ENCODE results near the gene PLA2G1B. TPM values are rescaled to one million over a fixed set of nuclear protein-coding genes. Genes with fewer than 3 reads are reported as not detected.

PLA2G1B gene
- total RNA-seq, 1 donor from 2014 or later = not detected

DNA sequence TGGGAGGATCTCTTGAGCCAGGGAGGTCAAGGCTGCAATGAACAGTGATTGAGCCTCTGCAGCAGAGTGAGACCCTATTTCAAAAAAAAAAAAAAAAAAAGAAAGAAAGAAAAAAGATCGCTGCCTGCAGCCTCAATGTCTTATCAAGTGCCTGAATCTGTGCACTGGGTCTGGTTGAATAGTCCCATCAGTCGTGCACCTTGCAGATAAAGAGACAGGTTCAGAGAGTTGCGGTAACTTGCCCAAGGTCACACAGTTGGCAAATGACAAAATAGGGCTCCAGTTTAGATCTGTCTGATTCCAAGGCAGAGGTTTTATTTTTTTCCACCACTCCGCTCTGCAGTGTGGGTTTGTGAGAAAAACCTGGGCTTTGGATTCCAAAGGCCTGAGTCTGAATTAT lies 649 bp upstream of the PLA2G1B start:
- Mint-ChIP-seq H3K4me3 (ENCODE audit: unreplicated experiment) (no peak overlapping the region), H3K4me1 (ENCODE audit: unreplicated experiment) (no peaks in the 10 kb centered on the region), H3K36me3 (ENCODE audit: low read depth, unreplicated experiment) (no peaks in the 10 kb centered on the region), H3K27me3 (ENCODE audit: unreplicated experiment) (peaks cover 3% of the 10 kb centered on the region), H3K9me3 (ENCODE audit: unreplicated experiment) (no peaks in the 10 kb centered on the region), H3K27ac (ENCODE audit: unreplicated experiment) (no peak overlapping the region)
- TF ChIP-seq, protein P1, sequence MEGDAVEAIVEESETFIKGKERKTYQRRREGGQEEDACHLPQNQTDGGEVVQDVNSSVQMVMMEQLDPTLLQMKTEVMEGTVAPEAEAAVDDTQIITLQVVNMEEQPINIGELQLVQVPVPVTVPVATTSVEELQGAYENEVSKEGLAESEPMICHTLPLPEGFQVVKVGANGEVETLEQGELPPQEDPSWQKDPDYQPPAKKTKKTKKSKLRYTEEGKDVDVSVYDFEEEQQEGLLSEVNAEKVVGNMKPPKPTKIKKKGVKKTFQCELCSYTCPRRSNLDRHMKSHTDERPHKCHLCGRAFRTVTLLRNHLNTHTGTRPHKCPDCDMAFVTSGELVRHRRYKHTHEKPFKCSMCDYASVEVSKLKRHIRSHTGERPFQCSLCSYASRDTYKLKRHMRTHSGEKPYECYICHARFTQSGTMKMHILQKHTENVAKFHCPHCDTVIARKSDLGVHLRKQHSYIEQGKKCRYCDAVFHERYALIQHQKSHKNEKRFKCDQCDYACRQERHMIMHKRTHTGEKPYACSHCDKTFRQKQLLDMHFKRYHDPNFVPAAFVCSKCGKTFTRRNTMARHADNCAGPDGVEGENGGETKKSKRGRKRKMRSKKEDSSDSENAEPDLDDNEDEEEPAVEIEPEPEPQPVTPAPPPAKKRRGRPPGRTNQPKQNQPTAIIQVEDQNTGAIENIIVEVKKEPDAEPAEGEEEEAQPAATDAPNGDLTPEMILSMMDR (IDR thresholded peaks at IDR 0.05; ENCODE audit: unreplicated experiment) = no peak
- DNase-seq (ENCODE audit: low spot score) = no peak

GRCh38 chr12:120324841-120325417 lies 2.6 kb downstream of the PLA2G1B start:
- no peak overlapping the region for H3K4me3 Mint-ChIP-seq (ENCODE audit: unreplicated experiment)

DNA sequence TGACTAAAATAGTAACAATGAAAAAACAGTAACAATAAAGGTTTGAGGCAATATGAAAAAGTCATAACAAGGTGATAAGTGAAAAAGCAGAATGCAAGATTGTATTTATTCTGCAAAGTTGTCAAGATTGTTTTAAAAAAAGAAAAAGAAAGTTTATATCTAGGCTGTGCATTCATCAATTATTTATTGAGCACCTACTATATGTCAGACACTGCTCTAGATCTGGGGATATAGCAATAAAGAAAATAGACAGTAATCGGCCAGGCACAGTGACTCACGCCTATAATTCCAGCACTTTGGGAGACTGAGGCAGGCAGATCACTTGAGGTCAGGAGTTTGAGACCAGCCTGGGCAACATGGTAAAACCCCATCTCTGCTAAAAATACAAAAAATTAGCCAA lies 3.8 kb downstream of the PLA2G1B start:
- no peak overlapping the region for H3K4me3 Mint-ChIP-seq (ENCODE audit: unreplicated experiment)
- no peaks in the 10 kb centered on the region for H3K36me3 Mint-ChIP-seq (ENCODE audit: low read depth, unreplicated experiment)
- H3K27me3 Mint-ChIP-seq (ENCODE audit: unreplicated experiment) = peaks cover 4% of the 10 kb centered on the region
- H3K4me1 Mint-ChIP-seq (ENCODE audit: unreplicated experiment) = no peaks in the 10 kb centered on the region
- TF ChIP-seq, protein P1 (IDR thresholded peaks at IDR 0.05; ENCODE audit: unreplicated experiment) = no peak
- H3K27ac Mint-ChIP-seq (ENCODE audit: unreplicated experiment) = no peak overlapping the region
- DNase-seq (ENCODE audit: low spot score) = no peak
- H3K9me3 Mint-ChIP-seq (ENCODE audit: unreplicated experiment) = no peaks in the 10 kb centered on the region

More at GRCh38 chr12:120324841-120325417, 2.6 kb downstream of the PLA2G1B start:
- H3K36me3 Mint-ChIP-seq (ENCODE audit: low read depth, unreplicated experiment) = no peaks in the 10 kb centered on the region
- no peaks in the 10 kb centered on the region for H3K4me1 Mint-ChIP-seq (ENCODE audit: unreplicated experiment)
- no peaks in the 10 kb centered on the region for H3K9me3 Mint-ChIP-seq (ENCODE audit: unreplicated experiment)
- peaks cover 4% of the 10 kb centered on the region for H3K27me3 Mint-ChIP-seq (ENCODE audit: unreplicated experiment)
- H3K27ac Mint-ChIP-seq (ENCODE audit: unreplicated experiment) = no peak overlapping the region
- TF ChIP-seq, protein P1 (IDR thresholded peaks at IDR 0.05; ENCODE audit: unreplicated experiment) = no peak
- no peak for DNase-seq (ENCODE audit: low spot score)

DNA sequence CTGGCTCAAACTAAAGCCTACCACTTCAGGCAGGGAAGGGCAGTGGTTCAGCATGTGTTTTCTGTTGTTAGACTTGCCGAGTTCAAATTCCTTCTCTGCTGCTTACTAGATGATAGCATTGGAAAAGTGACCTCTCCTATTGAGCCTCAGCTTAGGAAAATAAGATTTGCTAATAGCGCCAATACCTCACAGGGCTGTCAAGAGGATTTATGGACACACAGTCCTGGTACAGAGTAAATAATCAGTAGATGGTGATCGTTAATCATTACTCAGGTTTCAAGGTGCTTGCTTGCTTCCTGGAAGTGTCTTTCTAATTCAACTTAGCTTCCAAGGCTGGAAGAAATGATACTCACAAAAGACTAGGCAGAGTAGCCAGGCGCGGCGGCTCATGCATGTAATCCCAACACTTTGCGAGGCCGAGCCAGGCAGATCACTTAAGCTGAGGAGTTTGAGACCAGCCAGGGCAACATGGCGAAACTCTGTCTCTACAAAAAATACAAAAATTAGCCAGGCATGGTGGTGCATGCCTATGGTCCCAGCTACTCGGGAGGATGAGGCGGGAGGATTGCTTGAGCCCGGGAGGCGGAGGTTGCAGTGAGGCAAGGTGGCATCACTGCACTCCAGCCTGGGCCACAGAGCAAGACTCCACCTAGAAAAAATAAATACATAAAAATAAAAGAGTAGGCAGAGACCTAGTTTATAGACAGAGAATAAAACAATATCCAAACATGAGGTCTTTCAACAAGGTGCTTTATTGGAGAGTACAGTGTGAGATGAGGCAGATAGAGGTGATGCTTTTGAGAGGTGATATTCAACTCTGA lies 6.0 kb downstream of the PLA2G1B start:
- H3K27ac Mint-ChIP-seq (ENCODE audit: unreplicated experiment) = no peak overlapping the region

More for the DNA sequence above, 6.0 kb downstream of the PLA2G1B start:
- Mint-ChIP-seq H3K27me3 (ENCODE audit: unreplicated experiment) (peaks cover 6% of the 10 kb centered on the region), H3K4me3 (ENCODE audit: unreplicated experiment) (no peak overlapping the region), H3K4me1 (ENCODE audit: unreplicated experiment) (peaks cover 9% of the 10 kb centered on the region), H3K36me3 (ENCODE audit: low read depth, unreplicated experiment) (no peaks in the 10 kb centered on the region), H3K9me3 (ENCODE audit: unreplicated experiment) (no peaks in the 10 kb centered on the region)
- TF ChIP-seq, protein P1 (IDR thresholded peaks at IDR 0.05; ENCODE audit: unreplicated experiment) = no peak
- no peak for DNase-seq (ENCODE audit: low spot score)

Measured in endothelial cell (in vitro differentiated cells).